ENCODE results near the gene AHSG.
"Not testable (repeated sequence)": the region's sequence is repeated elsewhere in the genome, so short reads cannot be mapped to it uniquely, and the experiment has no call there.

Gene AHSG

GRCh38 chr3:186583831-186584230, 29.0 kb upstream of the AHSG start:
- no peak for DNase-seq
- Mint-ChIP-seq H3K27me3 (no peaks in the 10 kb centered on the region), H3K4me3 (no peak overlapping the region), H3K36me3 (peaks cover 36 to 58% of the 10 kb centered on the region in 2 donors), H3K9me3 (no peaks in the 10 kb centered on the region), H3K27ac (no peak overlapping the region), H3K4me1 (no peaks in the 10 kb centered on the region)
- no peak for ATAC-seq (replicated peaks)

GRCh38 chr3:186586245-186586644, 26.6 kb upstream of the AHSG start:
- ATAC-seq (replicated peaks): not testable (repeated sequence)

GRCh38 chr3:186587183-186587582, 25.7 kb upstream of the AHSG start:
- Mint-ChIP-seq H3K27me3 (no peaks in the 10 kb centered on the region), H3K4me1 (no peaks in the 10 kb centered on the region), H3K9me3 (no peaks in the 10 kb centered on the region), H3K27ac (no peak overlapping the region), H3K4me3 (no peak overlapping the region), H3K36me3 (peaks cover 21 to 31% of the 10 kb centered on the region in 2 donors)
- ATAC-seq (replicated peaks) (no peak), DNase-seq (no peak)

More at GRCh38 chr3:186586245-186586644, 26.6 kb upstream of the AHSG start:
- H3K4me3 Mint-ChIP-seq, H3K27ac Mint-ChIP-seq, H3K4me1 Mint-ChIP-seq, DNase-seq, H3K27me3 Mint-ChIP-seq, H3K9me3 Mint-ChIP-seq: not testable (repeated sequence)
- H3K36me3 Mint-ChIP-seq: peaks cover 27 to 41% of the 10 kb centered on the region in 2 donors

GRCh38 chr3:186588632-186589031, 24.2 kb upstream of the AHSG start:
- Mint-ChIP-seq H3K9me3 (no peaks in the 10 kb centered on the region), H3K27me3 (no peaks in the 10 kb centered on the region), H3K27ac (no peak overlapping the region), H3K4me3 (no peak overlapping the region), H3K36me3 (peaks cover 18 to 22% of the 10 kb centered on the region in 2 donors), H3K4me1 (no peaks in the 10 kb centered on the region)
- DNase-seq (no peak), ATAC-seq (replicated peaks) (no peak)

- no peak for ATAC-seq (replicated peaks)
- no peaks in the 10 kb centered on the region for H3K9me3 Mint-ChIP-seq
- no peaks in the 10 kb centered on the region for H3K27me3 Mint-ChIP-seq
- H3K27ac Mint-ChIP-seq: no peak overlapping the region
- no peak for DNase-seq
- H3K4me1 Mint-ChIP-seq: no peaks in the 10 kb centered on the region
- peaks cover 16 to 19% of the 10 kb centered on the region in 2 donors for H3K36me3 Mint-ChIP-seq
- H3K4me3 Mint-ChIP-seq: no peak overlapping the region
Observed at GRCh38 chr3:186589121-186589520, 23.7 kb upstream of the AHSG start.

GRCh38 chr3:186589856-186590579, 22.8 kb upstream of the AHSG start:
- H3K27me3 Mint-ChIP-seq: no peaks in the 10 kb centered on the region
- no peak overlapping the region for H3K27ac Mint-ChIP-seq
- no peak for DNase-seq
- peaks cover 10 to 11% of the 10 kb centered on the region in 2 donors for H3K36me3 Mint-ChIP-seq
- H3K4me1 Mint-ChIP-seq: no peaks in the 10 kb centered on the region
- no peak overlapping the region for H3K4me3 Mint-ChIP-seq
- no peak for ATAC-seq (replicated peaks)
- H3K9me3 Mint-ChIP-seq: no peaks in the 10 kb centered on the region

GRCh38 chr3:186590580-186591295, 22.1 kb upstream of the AHSG start:
- no peak overlapping the region for H3K4me3 Mint-ChIP-seq
- H3K4me1 Mint-ChIP-seq: no peaks in the 10 kb centered on the region
- no peak overlapping the region for H3K27ac Mint-ChIP-seq
- no peaks in the 10 kb centered on the region for H3K9me3 Mint-ChIP-seq
- H3K27me3 Mint-ChIP-seq: no peaks in the 10 kb centered on the region
- DNase-seq (no peak), ATAC-seq (replicated peaks) (no peak)
- peaks cover 7 to 9% of the 10 kb centered on the region in 2 donors for H3K36me3 Mint-ChIP-seq

- no peak for DNase-seq
- H3K27me3 Mint-ChIP-seq: peaks cover 5 to 8% of the 10 kb centered on the region in 2 donors
- H3K27ac Mint-ChIP-seq: no peak overlapping the region
- no peaks in the 10 kb centered on the region for H3K9me3 Mint-ChIP-seq
- H3K4me1 Mint-ChIP-seq: no peaks in the 10 kb centered on the region
- H3K4me3 Mint-ChIP-seq: no peak overlapping the region
- no peak for ATAC-seq (replicated peaks)
- no peaks in the 10 kb centered on the region for H3K36me3 Mint-ChIP-seq
Observed at GRCh38 chr3:186592682-186593081, 20.2 kb upstream of the AHSG start.

- Mint-ChIP-seq H3K9me3 (no peaks in the 10 kb centered on the region), H3K27me3 (peaks cover 8 to 11% of the 10 kb centered on the region in 2 donors), H3K4me3 (no peak overlapping the region), H3K4me1 (no peaks in the 10 kb centered on the region), H3K36me3 (no peaks in the 10 kb centered on the region), H3K27ac (no peak overlapping the region)
- no peak for ATAC-seq (replicated peaks)
- DNase-seq: no peak
Observed at GRCh38 chr3:186593862-186594261, 19.0 kb upstream of the AHSG start.

GRCh38 chr3:186594591-186595113, 18.2 kb upstream of the AHSG start:
- no peaks in the 10 kb centered on the region for H3K9me3 Mint-ChIP-seq
- H3K4me3 Mint-ChIP-seq: no peak overlapping the region
- peaks cover 8 to 11% of the 10 kb centered on the region in 2 donors for H3K27me3 Mint-ChIP-seq
- no peak for ATAC-seq (replicated peaks)
- H3K36me3 Mint-ChIP-seq: no peaks in the 10 kb centered on the region
- DNase-seq: no peak
- no peak overlapping the region for H3K27ac Mint-ChIP-seq
- H3K4me1 Mint-ChIP-seq: no peaks in the 10 kb centered on the region

GRCh38 chr3:186596568-186597287, 16.1 kb upstream of the AHSG start:
- Mint-ChIP-seq H3K4me3 (no peak overlapping the region), H3K4me1 (no peaks in the 10 kb centered on the region), H3K27me3 (peaks cover 8 to 11% of the 10 kb centered on the region in 2 donors), H3K27ac (no peak overlapping the region), H3K9me3 (no peaks in the 10 kb centered on the region), H3K36me3 (no peaks in the 10 kb centered on the region)
- ATAC-seq (replicated peaks) (no peak), DNase-seq (no peak)

- no peaks in the 10 kb centered on the region for H3K36me3 Mint-ChIP-seq
- H3K27ac Mint-ChIP-seq: no peak overlapping the region
- H3K4me3 Mint-ChIP-seq: no peak overlapping the region
- DNase-seq (no peak), ATAC-seq (replicated peaks) (no peak)
- H3K4me1 Mint-ChIP-seq: no peaks in the 10 kb centered on the region
- H3K27me3 Mint-ChIP-seq: peaks cover 8 to 11% of the 10 kb centered on the region in 2 donors
- no peaks in the 10 kb centered on the region for H3K9me3 Mint-ChIP-seq
Observed at GRCh38 chr3:186598108-186598784, 14.6 kb upstream of the AHSG start.

- Mint-ChIP-seq H3K4me1 (no peaks in the 10 kb centered on the region), H3K36me3 (no peaks in the 10 kb centered on the region), H3K27ac (no peak overlapping the region), H3K9me3 (no peaks in the 10 kb centered on the region), H3K4me3 (no peak overlapping the region), H3K27me3 (peaks cover 8 to 11% of the 10 kb centered on the region in 2 donors)
- DNase-seq: no peak
- ATAC-seq (replicated peaks): no peak
Observed at GRCh38 chr3:186598794-186599141, 14.1 kb upstream of the AHSG start.

GRCh38 chr3:186599142-186599784, 13.6 kb upstream of the AHSG start:
- Mint-ChIP-seq H3K36me3 (no peaks in the 10 kb centered on the region), H3K4me3 (no peak overlapping the region), H3K27me3 (peaks cover 12 to 15% of the 10 kb centered on the region in 2 donors), H3K4me1 (no peaks in the 10 kb centered on the region), H3K27ac (no peak overlapping the region), H3K9me3 (no peaks in the 10 kb centered on the region)
- ATAC-seq (replicated peaks) (no peak), DNase-seq (no peak)

All from stimulated activated naive B cell treated with anti-CD40 and anti-IgM and Interleukin-4, amounts not matched to agents 10 μg/mL and 1 μg/mL and 100 μg/mL, for 72 hours (primary cell).